Hepatocyte (in vitro differentiated cells): ENCODE measurements around the gene AURKAIP1.

ENCODE experiments used
- EZH2 ChIP-seq: fragments of 200-600 bp; sonication (generic); IDR thresholded peaks from 2 replicates; pipeline ENCODE4 v1.6.1; 2016; ENCODE audit warnings: antibody characterized with exemption, mild to moderate bottlenecking, borderline replicate concordance
- TF ChIP-seq, protein P1 (sequence below): fragments of 200-600 bp; sonication (generic); IDR thresholded peaks from 2 replicates; pipeline ENCODE4 v1.5.1; 2016; ENCODE audit warnings: antibody characterized with exemption, mild to moderate bottlenecking; ENCODE audit not compliant: poor library complexity

DNA sequence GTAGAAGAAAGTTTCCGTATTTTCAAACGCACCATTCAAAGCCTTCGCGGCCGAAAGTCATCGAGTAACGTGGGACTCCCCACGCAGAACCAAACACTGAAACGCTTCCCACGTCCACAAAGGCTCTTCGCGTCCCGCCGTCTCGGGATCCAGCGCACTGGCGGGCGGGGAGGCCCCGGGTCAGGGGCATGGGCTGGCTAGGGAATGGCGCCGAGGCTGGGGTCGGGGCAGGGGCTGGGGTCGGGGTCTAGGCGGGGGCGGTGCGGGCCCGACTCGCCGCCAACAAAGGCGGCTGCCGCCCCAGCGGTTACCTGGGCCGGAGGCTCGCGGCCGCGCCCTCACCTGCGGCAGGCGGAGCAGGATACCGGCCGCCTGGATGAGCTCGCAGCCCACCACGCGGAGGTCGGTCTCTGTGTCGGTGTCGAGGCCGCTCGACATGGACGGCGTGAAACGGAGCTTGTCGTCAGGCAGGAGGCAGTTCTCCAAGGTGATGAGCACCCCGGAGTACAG is 23.7 kb upstream of the AURKAIP1 start:
- TF ChIP-seq, protein P1, sequence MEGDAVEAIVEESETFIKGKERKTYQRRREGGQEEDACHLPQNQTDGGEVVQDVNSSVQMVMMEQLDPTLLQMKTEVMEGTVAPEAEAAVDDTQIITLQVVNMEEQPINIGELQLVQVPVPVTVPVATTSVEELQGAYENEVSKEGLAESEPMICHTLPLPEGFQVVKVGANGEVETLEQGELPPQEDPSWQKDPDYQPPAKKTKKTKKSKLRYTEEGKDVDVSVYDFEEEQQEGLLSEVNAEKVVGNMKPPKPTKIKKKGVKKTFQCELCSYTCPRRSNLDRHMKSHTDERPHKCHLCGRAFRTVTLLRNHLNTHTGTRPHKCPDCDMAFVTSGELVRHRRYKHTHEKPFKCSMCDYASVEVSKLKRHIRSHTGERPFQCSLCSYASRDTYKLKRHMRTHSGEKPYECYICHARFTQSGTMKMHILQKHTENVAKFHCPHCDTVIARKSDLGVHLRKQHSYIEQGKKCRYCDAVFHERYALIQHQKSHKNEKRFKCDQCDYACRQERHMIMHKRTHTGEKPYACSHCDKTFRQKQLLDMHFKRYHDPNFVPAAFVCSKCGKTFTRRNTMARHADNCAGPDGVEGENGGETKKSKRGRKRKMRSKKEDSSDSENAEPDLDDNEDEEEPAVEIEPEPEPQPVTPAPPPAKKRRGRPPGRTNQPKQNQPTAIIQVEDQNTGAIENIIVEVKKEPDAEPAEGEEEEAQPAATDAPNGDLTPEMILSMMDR: no peak
- TF ChIP-seq EZH2: no peak
